NT2/D1 (cell line): ENCODE data around the gene CACNB2.

ENCODE experiments used
- DNase-seq: peaks from one replicate; pipeline ENCODE4 v3.0.0-alpha.2; 2011; ENCODE audit warnings: low read depth, low spot score
- H3K27me3 ChIP-seq: 2 replicates; pipeline ENCODE4 v1.6.0; 2011; ENCODE audit warnings: mild to moderate bottlenecking; ENCODE audit not compliant: insufficient read length, insufficient read depth
- H3K36me3 ChIP-seq: 2 replicates; pipeline ENCODE4 v1.6.1; 2011; ENCODE audit warnings: mild to moderate bottlenecking, low read length, mixed read lengths; ENCODE audit not compliant: insufficient read depth, insufficient read length
- H3K4me1 ChIP-seq: 2 replicates; pipeline ENCODE4 v1.5.1; 2011; ENCODE audit not compliant: insufficient read depth, insufficient read length
- H3K4me3 ChIP-seq: 2 replicates; pipeline ENCODE4 v1.5.1; 2011; ENCODE audit warnings: low read depth; ENCODE audit not compliant: insufficient read length
- H3K9ac ChIP-seq: 2 replicates; pipeline ENCODE4 v1.6.0; 2011; ENCODE audit warnings: low read depth; ENCODE audit not compliant: insufficient read length
- H3K9me3 ChIP-seq: 2 replicates; pipeline ENCODE4 v1.5.1; 2011; ENCODE audit warnings: mild to moderate bottlenecking, low read length; ENCODE audit not compliant: insufficient read depth
- SUZ12 ChIP-seq: IDR thresholded peaks from 2 replicates; pipeline ENCODE4 v1.6.1; 2011; ENCODE audit not compliant: insufficient read length, insufficient read depth; ENCODE audit errors: extremely low read depth
- YY1 ChIP-seq: IDR thresholded peaks from 2 replicates; pipeline ENCODE4 v1.6.1; 2011; ENCODE audit not compliant: insufficient read length, insufficient read depth
- ZNF274 ChIP-seq: IDR thresholded peaks from 2 replicates; pipeline ENCODE4 v1.6.1; 2011; ENCODE audit warnings: mild to moderate bottlenecking, low read depth, low read length

The CACNB2 gene

GRCh38 chr10:18254086-18254485, 113.9 kb downstream of the CACNB2 start:
- no peaks in the 10 kb centered on the region for H3K9me3 ChIP-seq
- no peaks in the 10 kb centered on the region for H3K27me3 ChIP-seq
- no peak for DNase-seq
- TF ChIP-seq ZNF274 = no peak
- TF ChIP-seq YY1 = no peak
- TF ChIP-seq SUZ12 = no peak
- H3K4me1 ChIP-seq = no peaks in the 10 kb centered on the region
- no peaks in the 10 kb centered on the region for H3K36me3 ChIP-seq
- H3K9ac ChIP-seq = no peak overlapping the region
- H3K4me3 ChIP-seq = no peak overlapping the region

- Histone ChIP-seq H3K4me1 (no peaks in the 10 kb centered on the region), H3K36me3 (no peaks in the 10 kb centered on the region), H3K9ac (no peak overlapping the region), H3K27me3 (no peaks in the 10 kb centered on the region), H3K4me3 (no peak overlapping the region), H3K9me3 (no peaks in the 10 kb centered on the region)
- DNase-seq = no peak
- TF ChIP-seq YY1 (no peak), ZNF274 (no peak), SUZ12 (no peak)
Observed at GRCh38 chr10:18254692-18255091, 114.5 kb downstream of the CACNB2 start.

- H3K27me3 ChIP-seq = no peaks in the 10 kb centered on the region
- DNase-seq = no peak
- H3K9me3 ChIP-seq = no peaks in the 10 kb centered on the region
- no peak overlapping the region for H3K4me3 ChIP-seq
- no peaks in the 10 kb centered on the region for H3K36me3 ChIP-seq
- TF ChIP-seq ZNF274 (no peak), SUZ12 (no peak), YY1 (no peak)
- peaks cover 3% of the 10 kb centered on the region for H3K4me1 ChIP-seq
- H3K9ac ChIP-seq = no peak overlapping the region
Observed at GRCh38 chr10:18260310-18260922, 120.2 kb downstream of the CACNB2 start.

GRCh38 chr10:18261063-18261610, 120.9 kb downstream of the CACNB2 start:
- Histone ChIP-seq H3K36me3 (no peaks in the 10 kb centered on the region), H3K9me3 (no peaks in the 10 kb centered on the region), H3K4me3 (no peak overlapping the region), H3K27me3 (no peaks in the 10 kb centered on the region), H3K9ac (no peak overlapping the region), H3K4me1 (peaks cover 3% of the 10 kb centered on the region)
- no peak for TF ChIP-seq ZNF274
- no peak for DNase-seq

- Histone ChIP-seq H3K4me3 (no peak overlapping the region), H3K9me3 (no peaks in the 10 kb centered on the region), H3K9ac (peak overlapping the region; percentile 9), H3K36me3 (no peaks in the 10 kb centered on the region), H3K27me3 (no peaks in the 10 kb centered on the region), H3K4me1 (peaks cover 3% of the 10 kb centered on the region)
- no peak for TF ChIP-seq SUZ12
- TF ChIP-seq ZNF274 = no peak
- TF ChIP-seq YY1 = no peak
- DNase-seq = no peak
Observed at GRCh38 chr10:18261768-18262231, 121.6 kb downstream of the CACNB2 start.

GRCh38 chr10:18264466-18265050, 124.3 kb downstream of the CACNB2 start:
- Histone ChIP-seq H3K36me3 (no peaks in the 10 kb centered on the region), H3K9me3 (no peaks in the 10 kb centered on the region), H3K4me3 (no peak overlapping the region), H3K9ac (no peak overlapping the region), H3K27me3 (no peaks in the 10 kb centered on the region), H3K4me1 (peaks cover 3% of the 10 kb centered on the region)
- TF ChIP-seq ZNF274 (no peak), SUZ12 (no peak), YY1 (no peak)
- DNase-seq = no peak

GRCh38 chr10:18268005-18268404, 127.8 kb downstream of the CACNB2 start:
- no peak for DNase-seq

More at GRCh38 chr10:18268005-18268404, 127.8 kb downstream of the CACNB2 start:
- Histone ChIP-seq H3K9me3 (no peaks in the 10 kb centered on the region), H3K36me3 (no peaks in the 10 kb centered on the region), H3K27me3 (no peaks in the 10 kb centered on the region), H3K4me3 (no peak overlapping the region), H3K4me1 (no peaks in the 10 kb centered on the region), H3K9ac (no peak overlapping the region)
- no peak for TF ChIP-seq YY1
- no peak for TF ChIP-seq ZNF274
- no peak for TF ChIP-seq SUZ12
